B cell (primary cell): ENCODE measurements around the gene OLFML1.

ENCODE experiments used
- CTCF ChIP-seq: fragments of 200-600 bp; IDR thresholded peaks from one replicate; pipeline ENCODE4 v1.8.0; 2022; ENCODE audit warnings: antibody characterized with exemption, mild to moderate bottlenecking
- EZH2 ChIP-seq: IDR thresholded peaks from 2 replicates; pipeline ENCODE4 v1.6.1; 2012; ENCODE audit warnings: borderline replicate concordance, low read depth, mild to moderate bottlenecking, moderate library complexity, low read length; ENCODE audit not compliant: insufficient read depth, poor library complexity, severe bottlenecking

GRCh38 chr11:7473717-7474116 is 11.6 kb upstream of the OLFML1 start:
- no peak for TF ChIP-seq CTCF
- TF ChIP-seq EZH2: no peak
